Body of pancreas (tissue), 4 donors: ENCODE measurements around the gene LAPTM4A.

Experiments used
- POLR2A ChIP-seq, 3 donors: fragments of 450-650 bp; IDR thresholded peaks; one replicate each; pipeline ENCODE4 v1.6.1; 2016; ENCODE audit warnings: antibody characterized with exemption in 3 of 3, mild to moderate bottlenecking in 2 of 3
- TF ChIP-seq, protein P1 (sequence below), 7 experiments: fragments of 450-650 bp in 4 of 7; fragments of 200-600 bp in 3 of 7; sonication (generic) in 3 of 7; IDR thresholded peaks; one replicate each; pipeline ENCODE4 v1.5.1; 2016 to 2019; ENCODE audit warnings: antibody characterized with exemption in 7 of 7

GRCh38 chr2:20021405-20022009, 29.9 kb downstream of the LAPTM4A start:
- TF ChIP-seq, protein P1, sequence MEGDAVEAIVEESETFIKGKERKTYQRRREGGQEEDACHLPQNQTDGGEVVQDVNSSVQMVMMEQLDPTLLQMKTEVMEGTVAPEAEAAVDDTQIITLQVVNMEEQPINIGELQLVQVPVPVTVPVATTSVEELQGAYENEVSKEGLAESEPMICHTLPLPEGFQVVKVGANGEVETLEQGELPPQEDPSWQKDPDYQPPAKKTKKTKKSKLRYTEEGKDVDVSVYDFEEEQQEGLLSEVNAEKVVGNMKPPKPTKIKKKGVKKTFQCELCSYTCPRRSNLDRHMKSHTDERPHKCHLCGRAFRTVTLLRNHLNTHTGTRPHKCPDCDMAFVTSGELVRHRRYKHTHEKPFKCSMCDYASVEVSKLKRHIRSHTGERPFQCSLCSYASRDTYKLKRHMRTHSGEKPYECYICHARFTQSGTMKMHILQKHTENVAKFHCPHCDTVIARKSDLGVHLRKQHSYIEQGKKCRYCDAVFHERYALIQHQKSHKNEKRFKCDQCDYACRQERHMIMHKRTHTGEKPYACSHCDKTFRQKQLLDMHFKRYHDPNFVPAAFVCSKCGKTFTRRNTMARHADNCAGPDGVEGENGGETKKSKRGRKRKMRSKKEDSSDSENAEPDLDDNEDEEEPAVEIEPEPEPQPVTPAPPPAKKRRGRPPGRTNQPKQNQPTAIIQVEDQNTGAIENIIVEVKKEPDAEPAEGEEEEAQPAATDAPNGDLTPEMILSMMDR (IDR thresholded peaks at IDR 0.05) = no peak
- no peak for TF ChIP-seq POLR2A (IDR thresholded peaks at IDR 0.05)
